ENCODE data around the gene ARRB2.
A peak's percentile ranks its signal among the peaks of the same experiment; 100 is the strongest.
"Not testable (repeated sequence)": the region's sequence is repeated elsewhere in the genome, so short reads cannot be mapped to it uniquely, and the experiment has no call there.

Gene ARRB2

DNA sequence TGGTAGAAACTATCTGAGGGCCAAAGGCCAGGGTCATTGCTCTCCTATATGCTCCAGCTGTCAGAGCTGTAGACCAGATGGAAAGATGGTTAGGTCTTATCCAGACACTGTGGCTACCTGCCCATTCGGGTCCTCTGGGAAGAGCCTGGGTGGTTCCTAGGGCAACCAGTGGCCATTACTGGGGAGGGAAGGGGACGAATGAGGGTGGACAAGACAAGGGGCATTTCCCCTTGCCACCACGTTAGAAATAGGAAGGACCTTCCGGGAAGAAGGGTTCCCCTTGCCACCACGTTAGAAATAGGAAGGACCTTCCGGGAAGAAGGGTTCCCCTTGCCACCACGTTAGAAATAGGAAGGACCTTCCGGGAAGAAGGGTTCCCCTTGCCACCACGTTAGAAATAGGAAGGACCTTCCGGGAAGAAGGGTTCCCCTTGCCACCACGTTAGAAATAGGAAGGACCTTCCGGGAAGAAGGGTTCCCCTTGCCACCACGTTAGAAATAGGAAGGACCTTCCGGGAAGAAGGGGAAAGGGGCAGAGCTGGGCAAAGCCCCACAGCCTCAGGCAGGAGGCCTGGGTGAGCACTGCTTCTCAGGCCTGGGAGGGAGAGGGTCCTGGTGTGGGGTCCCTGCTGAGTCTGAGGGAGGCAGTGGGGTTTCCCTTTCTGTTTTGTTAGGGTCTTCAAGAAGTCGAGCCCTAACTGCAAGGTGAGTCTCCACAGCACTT lies 4.1 kb downstream of the ARRB2 start:
- Histone ChIP-seq H3K36me3 (ENCODE audit: control insufficient read depth in 1 of 2, insufficient read depth in 2 of 2, low read length in 2 of 2) (peaks cover 7 to 38% of the 10 kb centered on the region in 2 donors), H3K4me1 (ENCODE audit: control insufficient read depth in 1 of 2, insufficient read depth in 2 of 2, low read length in 2 of 2) (peaks cover 36 to 58% of the 10 kb centered on the region in 2 donors)
- not testable (repeated sequence) for H3K4me3 ChIP-seq (ENCODE audit: low read depth in 1 of 2, low read length in 2 of 2); H3K27ac ChIP-seq (ENCODE audit: low read depth, low read length); H3K9me3 ChIP-seq (ENCODE audit: control insufficient read depth in 1 of 2, low read length in 2 of 2); H3K9ac ChIP-seq (ENCODE audit: low read depth in 1 of 2, low read length in 2 of 2); H3K27me3 ChIP-seq (ENCODE audit: control insufficient read depth in 1 of 2, insufficient read depth in 2 of 2, low read length in 2 of 2)

DNA sequence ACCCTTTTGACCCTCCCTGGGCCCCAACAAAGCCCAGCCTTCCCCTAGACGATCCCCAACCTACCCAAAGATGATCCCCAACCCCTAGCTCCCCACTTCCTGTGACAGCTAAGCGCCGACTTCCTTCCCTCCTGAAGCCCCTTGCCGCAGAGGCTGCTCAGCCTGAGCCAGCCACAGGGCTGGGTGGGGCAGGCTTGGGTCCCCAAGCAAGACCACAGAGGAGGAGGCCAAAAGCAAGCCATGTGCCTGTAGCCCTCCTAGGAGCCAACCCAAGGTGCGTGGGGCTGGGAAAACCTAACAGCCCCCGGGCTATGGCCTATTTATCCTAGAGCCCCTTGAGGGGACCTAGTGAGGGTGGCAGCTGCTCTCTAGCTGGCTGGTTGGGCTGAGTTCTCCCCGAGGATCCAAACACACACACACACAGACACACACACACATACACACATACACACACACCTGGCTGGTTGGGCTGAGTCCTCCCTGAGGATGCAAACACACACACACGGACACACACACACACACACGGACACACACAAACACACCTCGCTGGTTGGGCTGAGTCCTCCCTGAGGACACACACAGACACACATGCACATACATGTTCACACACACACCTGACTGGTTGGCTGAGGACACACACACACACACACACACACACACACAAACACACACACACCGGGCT lies 4.8 kb downstream of the ARRB2 start:
- peak overlapping the region in 1 of 2 donors; percentile 16 for H3K4me3 ChIP-seq (ENCODE audit: low read depth in 1 of 2, low read length in 2 of 2)
- peaks cover 40 to 61% of the 10 kb centered on the region in 2 donors for H3K4me1 ChIP-seq (ENCODE audit: control insufficient read depth in 1 of 2, insufficient read depth in 2 of 2, low read length in 2 of 2)
- no peak overlapping the region for H3K9ac ChIP-seq (ENCODE audit: low read depth in 1 of 2, low read length in 2 of 2)
- H3K36me3 ChIP-seq (ENCODE audit: control insufficient read depth in 1 of 2, insufficient read depth in 2 of 2, low read length in 2 of 2): peaks cover 7 to 45% of the 10 kb centered on the region in 2 donors
- no peaks in the 10 kb centered on the region for H3K9me3 ChIP-seq (ENCODE audit: control insufficient read depth in 1 of 2, low read length in 2 of 2)
- H3K27me3 ChIP-seq (ENCODE audit: control insufficient read depth in 1 of 2, insufficient read depth in 2 of 2, low read length in 2 of 2): no peaks in the 10 kb centered on the region
- no peak overlapping the region for H3K27ac ChIP-seq (ENCODE audit: low read depth, low read length)

DNA sequence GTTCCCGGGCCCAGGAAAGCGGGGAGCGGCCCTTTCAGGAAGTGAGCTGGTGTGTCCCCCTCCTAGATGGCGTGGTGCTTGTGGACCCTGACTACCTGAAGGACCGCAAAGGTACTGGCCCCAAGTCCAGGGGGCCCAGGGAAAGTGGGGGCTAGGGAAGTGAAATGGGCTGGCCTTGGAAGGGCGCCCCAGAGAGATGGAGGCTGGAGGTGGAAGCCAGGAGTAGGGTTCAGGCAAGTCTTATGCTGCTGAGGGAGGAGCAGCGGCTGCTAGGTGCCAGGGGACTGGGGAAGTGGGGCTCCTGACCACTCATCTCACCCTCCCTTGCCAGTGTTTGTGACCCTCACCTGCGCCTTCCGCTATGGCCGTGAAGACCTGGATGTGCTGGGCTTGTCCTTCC lies 5.6 kb downstream of the ARRB2 start:
- Histone ChIP-seq H3K4me1 (ENCODE audit: control insufficient read depth in 1 of 2, insufficient read depth in 2 of 2, low read length in 2 of 2) (peaks cover 47 to 64% of the 10 kb centered on the region in 2 donors), H3K36me3 (ENCODE audit: control insufficient read depth in 1 of 2, insufficient read depth in 2 of 2, low read length in 2 of 2) (peaks cover 7 to 46% of the 10 kb centered on the region in 2 donors), H3K27me3 (ENCODE audit: control insufficient read depth in 1 of 2, insufficient read depth in 2 of 2, low read length in 2 of 2) (no peaks in the 10 kb centered on the region), H3K27ac (ENCODE audit: low read depth, low read length) (no peak overlapping the region), H3K4me3 (ENCODE audit: low read depth in 1 of 2, low read length in 2 of 2) (no peak overlapping the region), H3K9ac (ENCODE audit: low read depth in 1 of 2, low read length in 2 of 2) (no peak overlapping the region), H3K9me3 (ENCODE audit: control insufficient read depth in 1 of 2, low read length in 2 of 2) (no peaks in the 10 kb centered on the region)

DNA sequence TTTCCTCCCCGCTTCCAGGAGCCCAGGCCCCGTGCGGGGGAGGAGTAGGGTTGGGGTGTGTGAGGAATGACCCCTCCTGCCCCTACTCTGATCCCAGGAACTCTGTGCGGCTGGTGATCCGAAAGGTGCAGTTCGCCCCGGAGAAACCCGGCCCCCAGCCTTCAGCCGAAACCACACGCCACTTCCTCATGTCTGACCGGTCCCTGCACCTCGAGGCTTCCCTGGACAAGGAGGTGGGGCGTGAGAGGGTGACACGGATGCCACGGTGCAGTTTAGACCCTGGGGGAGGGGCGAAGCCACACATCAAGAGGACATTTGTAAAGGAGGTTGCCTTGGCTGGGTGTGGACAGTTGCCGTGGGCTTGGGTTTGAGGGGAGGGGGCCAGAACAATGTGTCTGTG lies 7.4 kb downstream of the ARRB2 start:
- H3K4me1 ChIP-seq (ENCODE audit: control insufficient read depth in 1 of 2, insufficient read depth in 2 of 2, low read length in 2 of 2): peaks cover 39 to 57% of the 10 kb centered on the region in 2 donors
- no peak overlapping the region for H3K27ac ChIP-seq (ENCODE audit: low read depth, low read length)
- H3K9ac ChIP-seq (ENCODE audit: low read depth in 1 of 2, low read length in 2 of 2): no peak overlapping the region
- peaks cover 7 to 48% of the 10 kb centered on the region in 2 donors for H3K36me3 ChIP-seq (ENCODE audit: control insufficient read depth in 1 of 2, insufficient read depth in 2 of 2, low read length in 2 of 2)
- H3K9me3 ChIP-seq (ENCODE audit: control insufficient read depth in 1 of 2, low read length in 2 of 2): no peaks in the 10 kb centered on the region
- H3K4me3 ChIP-seq (ENCODE audit: low read depth in 1 of 2, low read length in 2 of 2): no peak overlapping the region
- no peaks in the 10 kb centered on the region for H3K27me3 ChIP-seq (ENCODE audit: control insufficient read depth in 1 of 2, insufficient read depth in 2 of 2, low read length in 2 of 2)

DNA sequence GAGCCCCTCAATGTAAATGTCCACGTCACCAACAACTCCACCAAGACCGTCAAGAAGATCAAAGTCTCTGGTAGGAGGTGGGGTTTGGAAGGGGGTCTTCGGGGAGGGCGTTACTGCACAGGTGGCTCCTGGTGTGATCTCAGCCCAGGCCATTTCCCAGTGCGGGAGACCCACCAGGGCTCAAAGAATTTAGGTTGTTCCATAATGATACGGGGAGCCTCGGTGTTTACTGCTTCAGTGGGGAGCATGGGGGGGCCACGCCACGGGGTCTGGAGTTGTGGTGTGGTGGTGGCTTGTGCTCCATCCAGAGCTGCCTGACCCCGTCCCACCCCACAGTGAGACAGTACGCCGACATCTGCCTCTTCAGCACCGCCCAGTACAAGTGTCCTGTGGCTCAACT lies 7.8 kb downstream of the ARRB2 start:
- H3K4me1 ChIP-seq (ENCODE audit: control insufficient read depth in 1 of 2, insufficient read depth in 2 of 2, low read length in 2 of 2): peaks cover 39 to 54% of the 10 kb centered on the region in 2 donors
- H3K36me3 ChIP-seq (ENCODE audit: control insufficient read depth in 1 of 2, insufficient read depth in 2 of 2, low read length in 2 of 2): peaks cover 7 to 48% of the 10 kb centered on the region in 2 donors
- H3K9me3 ChIP-seq (ENCODE audit: control insufficient read depth in 1 of 2, low read length in 2 of 2): no peaks in the 10 kb centered on the region
- H3K4me3 ChIP-seq (ENCODE audit: low read depth in 1 of 2, low read length in 2 of 2): no peak overlapping the region
- H3K27me3 ChIP-seq (ENCODE audit: control insufficient read depth in 1 of 2, insufficient read depth in 2 of 2, low read length in 2 of 2): no peaks in the 10 kb centered on the region
- no peak overlapping the region for H3K9ac ChIP-seq (ENCODE audit: low read depth in 1 of 2, low read length in 2 of 2)
- no peak overlapping the region for H3K27ac ChIP-seq (ENCODE audit: low read depth, low read length)

DNA sequence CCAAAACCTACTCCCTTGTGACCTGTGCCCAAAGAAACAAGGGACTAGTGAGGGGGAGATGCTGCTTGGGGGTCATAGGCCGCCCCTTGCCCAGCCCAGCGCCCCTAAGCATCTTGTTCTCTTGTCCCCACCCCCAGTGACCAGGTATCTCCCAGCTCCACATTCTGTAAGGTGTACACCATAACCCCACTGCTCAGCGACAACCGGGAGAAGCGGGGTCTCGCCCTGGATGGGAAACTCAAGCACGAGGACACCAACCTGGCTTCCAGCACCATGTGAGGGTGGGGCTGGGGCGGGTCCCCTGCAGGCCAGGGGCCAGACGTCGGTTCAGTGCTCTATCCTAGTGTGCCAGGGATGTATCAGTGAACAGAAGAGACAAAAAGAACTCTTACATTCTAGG lies 8.7 kb downstream of the ARRB2 start:
- Histone ChIP-seq H3K36me3 (ENCODE audit: control insufficient read depth in 1 of 2, insufficient read depth in 2 of 2, low read length in 2 of 2) (peaks cover 7 to 48% of the 10 kb centered on the region in 2 donors), H3K27me3 (ENCODE audit: control insufficient read depth in 1 of 2, insufficient read depth in 2 of 2, low read length in 2 of 2) (no peaks in the 10 kb centered on the region), H3K27ac (ENCODE audit: low read depth, low read length) (no peak overlapping the region), H3K9me3 (ENCODE audit: control insufficient read depth in 1 of 2, low read length in 2 of 2) (no peaks in the 10 kb centered on the region), H3K4me1 (ENCODE audit: control insufficient read depth in 1 of 2, insufficient read depth in 2 of 2, low read length in 2 of 2) (peaks cover 33 to 52% of the 10 kb centered on the region in 2 donors), H3K4me3 (ENCODE audit: low read depth in 1 of 2, low read length in 2 of 2) (no peak overlapping the region), H3K9ac (ENCODE audit: low read depth in 1 of 2, low read length in 2 of 2) (no peak overlapping the region)

DNA sequence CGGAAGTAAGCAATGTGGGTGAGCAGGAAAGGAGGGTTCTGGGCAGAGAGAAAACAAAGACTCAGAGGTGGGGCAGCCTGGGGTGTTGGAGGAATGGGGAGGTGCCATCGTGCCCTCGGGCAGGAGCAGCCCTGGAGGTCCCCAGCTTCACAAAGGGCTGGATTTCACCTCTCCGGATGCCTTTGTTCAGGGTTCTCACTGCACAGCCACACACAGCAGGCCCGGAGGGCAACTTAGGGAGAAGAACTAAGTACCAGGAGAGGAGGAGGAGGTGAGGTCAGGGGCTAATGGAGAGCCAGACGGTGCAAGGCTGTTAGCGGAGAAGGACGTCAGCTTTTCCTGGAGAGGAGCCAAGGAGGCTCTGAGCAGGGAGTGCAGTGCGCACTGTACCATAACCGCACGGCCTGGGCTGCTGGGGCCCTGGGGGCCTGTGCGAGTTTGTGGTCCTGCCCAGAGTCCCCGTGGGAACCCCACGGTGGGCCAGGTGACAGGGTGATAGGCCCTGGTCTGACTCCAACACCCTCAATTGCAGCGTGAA lies 9.3 kb downstream of the ARRB2 start:
- Histone ChIP-seq H3K36me3 (ENCODE audit: control insufficient read depth in 1 of 2, insufficient read depth in 2 of 2, low read length in 2 of 2) (peaks cover 7 to 48% of the 10 kb centered on the region in 2 donors), H3K4me1 (ENCODE audit: control insufficient read depth in 1 of 2, insufficient read depth in 2 of 2, low read length in 2 of 2) (peaks cover 30 to 46% of the 10 kb centered on the region in 2 donors), H3K4me3 (ENCODE audit: low read depth in 1 of 2, low read length in 2 of 2) (no peak overlapping the region), H3K9me3 (ENCODE audit: control insufficient read depth in 1 of 2, low read length in 2 of 2) (no peaks in the 10 kb centered on the region), H3K9ac (ENCODE audit: low read depth in 1 of 2, low read length in 2 of 2) (no peak overlapping the region), H3K27me3 (ENCODE audit: control insufficient read depth in 1 of 2, insufficient read depth in 2 of 2, low read length in 2 of 2) (no peaks in the 10 kb centered on the region), H3K27ac (ENCODE audit: low read depth, low read length) (no peak overlapping the region)

DNA sequence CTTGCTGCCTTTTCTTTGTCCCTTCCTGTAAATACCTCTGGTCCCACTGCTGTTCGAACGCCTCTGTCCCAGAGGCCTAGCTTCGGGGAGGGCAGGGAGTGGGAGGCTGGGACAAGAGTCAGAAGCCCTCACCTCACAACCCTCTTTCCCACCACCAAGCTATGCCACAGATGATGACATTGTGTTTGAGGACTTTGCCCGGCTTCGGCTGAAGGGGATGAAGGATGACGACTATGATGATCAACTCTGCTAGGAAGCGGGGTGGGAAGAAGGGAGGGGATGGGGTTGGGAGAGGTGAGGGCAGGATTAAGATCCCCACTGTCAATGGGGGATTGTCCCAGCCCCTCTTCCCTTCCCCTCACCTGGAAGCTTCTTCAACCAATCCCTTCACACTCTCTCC lies 10.4 kb downstream of the ARRB2 start:
- peaks cover 7 to 43% of the 10 kb centered on the region in 2 donors for H3K36me3 ChIP-seq (ENCODE audit: control insufficient read depth in 1 of 2, insufficient read depth in 2 of 2, low read length in 2 of 2)
- no peak overlapping the region for H3K9ac ChIP-seq (ENCODE audit: low read depth in 1 of 2, low read length in 2 of 2)
- no peaks in the 10 kb centered on the region for H3K27me3 ChIP-seq (ENCODE audit: control insufficient read depth in 1 of 2, insufficient read depth in 2 of 2, low read length in 2 of 2)
- H3K4me1 ChIP-seq (ENCODE audit: control insufficient read depth in 1 of 2, insufficient read depth in 2 of 2, low read length in 2 of 2): peaks cover 30 to 36% of the 10 kb centered on the region in 2 donors
- H3K27ac ChIP-seq (ENCODE audit: low read depth, low read length): no peak overlapping the region
- H3K9me3 ChIP-seq (ENCODE audit: control insufficient read depth in 1 of 2, low read length in 2 of 2): no peaks in the 10 kb centered on the region
- H3K4me3 ChIP-seq (ENCODE audit: low read depth in 1 of 2, low read length in 2 of 2): no peak overlapping the region

DNA sequence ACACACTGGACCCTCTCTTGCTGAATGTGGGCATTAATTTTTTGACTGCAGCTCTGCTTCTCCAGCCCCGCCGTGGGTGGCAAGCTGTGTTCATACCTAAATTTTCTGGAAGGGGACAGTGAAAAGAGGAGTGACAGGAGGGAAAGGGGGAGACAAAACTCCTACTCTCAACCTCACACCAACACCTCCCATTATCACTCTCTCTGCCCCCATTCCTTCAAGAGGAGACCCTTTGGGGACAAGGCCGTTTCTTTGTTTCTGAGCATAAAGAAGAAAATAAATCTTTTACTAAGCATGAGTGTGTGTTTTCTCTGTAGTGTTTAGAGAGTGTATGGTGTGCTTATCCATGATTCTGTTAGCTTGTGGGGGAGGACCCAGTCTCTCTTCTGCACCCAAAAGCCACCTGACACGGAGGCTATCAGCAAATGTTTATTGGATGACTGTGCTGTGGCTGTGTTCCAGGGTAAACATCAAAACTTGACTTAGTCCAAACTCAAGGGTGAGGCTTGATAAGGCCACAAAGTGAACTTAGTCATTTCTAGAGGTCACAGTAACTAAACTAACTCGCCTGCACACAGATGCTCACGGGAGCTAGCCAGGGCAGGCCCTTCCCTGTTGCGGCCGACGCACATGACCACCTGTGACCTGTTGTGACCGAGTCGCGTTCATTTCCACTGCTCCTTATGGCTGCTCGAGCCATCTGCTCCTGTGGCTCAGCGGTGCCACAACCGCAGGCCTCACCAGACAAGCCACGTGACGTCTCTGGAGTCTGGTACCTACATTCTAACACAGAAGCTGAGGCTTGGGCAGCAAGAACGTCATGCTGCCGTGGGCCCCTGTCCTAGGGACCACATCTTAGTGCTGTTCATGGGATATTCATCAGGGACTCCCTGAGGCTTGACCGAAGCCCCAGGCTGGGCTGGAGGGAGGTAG lies 11.0 kb downstream of the ARRB2 start:
- no peak overlapping the region for H3K9ac ChIP-seq (ENCODE audit: low read depth in 1 of 2, low read length in 2 of 2)
- no peaks in the 10 kb centered on the region for H3K9me3 ChIP-seq (ENCODE audit: control insufficient read depth in 1 of 2, low read length in 2 of 2)
- no peaks in the 10 kb centered on the region for H3K27me3 ChIP-seq (ENCODE audit: control insufficient read depth in 1 of 2, insufficient read depth in 2 of 2, low read length in 2 of 2)
- peak overlapping the region; percentile 53 for H3K27ac ChIP-seq (ENCODE audit: low read depth, low read length)
- peaks cover 30 to 31% of the 10 kb centered on the region in 2 donors for H3K4me1 ChIP-seq (ENCODE audit: control insufficient read depth in 1 of 2, insufficient read depth in 2 of 2, low read length in 2 of 2)
- H3K36me3 ChIP-seq (ENCODE audit: control insufficient read depth in 1 of 2, insufficient read depth in 2 of 2, low read length in 2 of 2): peaks cover 7 to 37% of the 10 kb centered on the region in 2 donors
- no peak overlapping the region for H3K4me3 ChIP-seq (ENCODE audit: low read depth in 1 of 2, low read length in 2 of 2)
